ENCODE results near the gene LRCH1. TPM values are rescaled to one million over a fixed set of nuclear protein-coding genes. Genes with fewer than 3 reads are reported as not detected.

Gene LRCH1
- total RNA-seq, 4 donors from 2014 or later: 54.3 to 72.2 (median 57.4) TPM

DNA sequence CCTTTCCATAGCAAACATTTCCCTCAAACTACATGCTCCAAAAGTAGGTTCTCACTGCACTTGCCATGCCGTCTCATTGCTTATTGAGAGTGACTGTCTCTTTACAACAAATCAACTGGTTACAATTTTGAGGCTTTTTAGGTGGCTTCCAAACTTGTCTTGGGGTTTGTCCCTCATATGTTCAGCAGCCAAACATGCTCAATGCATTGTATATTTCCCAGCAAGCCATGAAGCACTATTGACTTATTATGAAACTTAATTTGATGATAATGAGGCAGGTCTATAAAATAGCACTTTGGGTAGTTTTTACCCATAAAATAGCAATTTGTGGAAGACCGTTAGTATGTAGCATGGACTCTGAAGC is 78.2 kb downstream of the LRCH1 start:
- no peaks in the 10 kb centered on the region for H3K36me3 ChIP-seq
- no peaks in the 10 kb centered on the region for H3K27me3 ChIP-seq
- 68 to 78% methylated on average over 2 of the region's 2 CpGs for WGBS, 2 donors (ENCODE audit: low coverage in 1 of 2)
- peaks cover 6 to 80% (median 15%) of the 10 kb centered on the region in 3 donors for H3K4me1 ChIP-seq
- TF ChIP-seq, protein P1, sequence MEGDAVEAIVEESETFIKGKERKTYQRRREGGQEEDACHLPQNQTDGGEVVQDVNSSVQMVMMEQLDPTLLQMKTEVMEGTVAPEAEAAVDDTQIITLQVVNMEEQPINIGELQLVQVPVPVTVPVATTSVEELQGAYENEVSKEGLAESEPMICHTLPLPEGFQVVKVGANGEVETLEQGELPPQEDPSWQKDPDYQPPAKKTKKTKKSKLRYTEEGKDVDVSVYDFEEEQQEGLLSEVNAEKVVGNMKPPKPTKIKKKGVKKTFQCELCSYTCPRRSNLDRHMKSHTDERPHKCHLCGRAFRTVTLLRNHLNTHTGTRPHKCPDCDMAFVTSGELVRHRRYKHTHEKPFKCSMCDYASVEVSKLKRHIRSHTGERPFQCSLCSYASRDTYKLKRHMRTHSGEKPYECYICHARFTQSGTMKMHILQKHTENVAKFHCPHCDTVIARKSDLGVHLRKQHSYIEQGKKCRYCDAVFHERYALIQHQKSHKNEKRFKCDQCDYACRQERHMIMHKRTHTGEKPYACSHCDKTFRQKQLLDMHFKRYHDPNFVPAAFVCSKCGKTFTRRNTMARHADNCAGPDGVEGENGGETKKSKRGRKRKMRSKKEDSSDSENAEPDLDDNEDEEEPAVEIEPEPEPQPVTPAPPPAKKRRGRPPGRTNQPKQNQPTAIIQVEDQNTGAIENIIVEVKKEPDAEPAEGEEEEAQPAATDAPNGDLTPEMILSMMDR (IDR thresholded peaks at IDR 0.05): no peak
- TF ChIP-seq POLR2A (IDR thresholded peaks at IDR 0.05): no peak
- no peak for TF ChIP-seq EP300 (IDR thresholded peaks at IDR 0.05)
- no peak for TF ChIP-seq POLR2AphosphoS5 (IDR thresholded peaks at IDR 0.05)
- peak overlapping the region in 2 of 4 donors; percentile 4 to 50 for H3K27ac ChIP-seq
- ATAC-seq: no peak
- H3K9me3 ChIP-seq: no peaks in the 10 kb centered on the region
- H3K4me3 ChIP-seq: no peak overlapping the region

DNA sequence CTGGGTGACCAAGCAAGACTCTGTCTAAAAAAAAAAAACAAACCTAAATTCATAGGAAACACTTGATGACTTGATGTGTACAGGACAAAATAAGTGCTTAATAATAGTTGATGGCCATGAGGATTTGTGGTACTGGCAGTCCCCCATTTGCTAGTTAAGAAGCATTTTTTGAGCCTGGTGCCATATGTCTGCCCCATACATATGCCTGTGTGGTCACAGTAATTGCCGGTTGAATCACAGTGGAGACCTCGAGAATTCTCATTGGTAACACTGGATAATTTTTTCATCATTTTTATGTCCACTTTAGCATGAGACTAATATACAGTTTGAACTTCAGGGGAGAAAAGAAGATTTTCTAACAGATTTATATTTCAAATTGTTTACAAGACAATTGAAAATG is 79.2 kb downstream of the LRCH1 start:
- H3K27me3 ChIP-seq: no peaks in the 10 kb centered on the region
- H3K9me3 ChIP-seq: no peaks in the 10 kb centered on the region
- TF ChIP-seq POLR2AphosphoS5 (IDR thresholded peaks at IDR 0.05) (no peak), POLR2A (IDR thresholded peaks at IDR 0.05) (no peak), EP300 (IDR thresholded peaks at IDR 0.05) (no peak)
- TF ChIP-seq, protein P1 (IDR thresholded peaks at IDR 0.05): no peak
- H3K4me3 ChIP-seq: no peak overlapping the region
- peaks cover 6 to 87% (median 15%) of the 10 kb centered on the region in 3 donors for H3K4me1 ChIP-seq
- H3K36me3 ChIP-seq: no peaks in the 10 kb centered on the region
- peak overlapping the region in 2 of 4 donors; percentile 2 to 14 for H3K27ac ChIP-seq
- ATAC-seq: no peak
- 80 to 95% methylated on average over 2 of the region's 2 CpGs for WGBS, 2 donors (ENCODE audit: low coverage in 1 of 2)

DNA sequence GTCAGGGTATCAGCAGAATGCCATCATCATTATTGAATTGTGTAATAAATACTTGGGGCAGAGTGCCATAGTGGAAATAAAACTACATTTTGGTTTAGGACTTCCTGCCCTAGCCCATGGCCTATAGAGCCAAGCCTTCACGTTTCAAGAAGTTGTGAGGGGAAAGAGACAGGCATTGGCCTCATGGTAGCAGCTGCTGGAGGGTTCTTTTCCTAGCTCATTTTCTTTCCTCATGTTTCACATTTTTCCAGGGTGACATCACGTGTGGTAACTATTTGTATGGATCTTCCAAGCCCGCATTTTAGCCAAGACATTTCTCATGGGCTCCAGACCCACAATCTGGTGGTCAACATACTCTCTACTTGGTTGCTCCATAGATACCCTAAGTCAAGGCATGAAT is 80.4 kb downstream of the LRCH1 start:
- H3K36me3 ChIP-seq: no peaks in the 10 kb centered on the region
- no peak overlapping the region for H3K4me3 ChIP-seq
- TF ChIP-seq, protein P1 (IDR thresholded peaks at IDR 0.05): no peak
- TF ChIP-seq POLR2A (IDR thresholded peaks at IDR 0.05) (no peak), POLR2AphosphoS5 (IDR thresholded peaks at IDR 0.05) (no peak), EP300 (IDR thresholded peaks at IDR 0.05) (no peak)
- ATAC-seq: peak; percentile 43
- 22 to 33% methylated on average over 2 to 3 of the region's 3 CpGs for WGBS, 2 donors (ENCODE audit: low coverage in 1 of 2)
- no peaks in the 10 kb centered on the region for H3K27me3 ChIP-seq
- peak overlapping the region in 3 of 4 donors; percentile 2 to 32 (median 5) for H3K27ac ChIP-seq
- no peaks in the 10 kb centered on the region for H3K9me3 ChIP-seq
- H3K4me1 ChIP-seq: peaks cover 6 to 90% (median 19%) of the 10 kb centered on the region in 3 donors

DNA sequence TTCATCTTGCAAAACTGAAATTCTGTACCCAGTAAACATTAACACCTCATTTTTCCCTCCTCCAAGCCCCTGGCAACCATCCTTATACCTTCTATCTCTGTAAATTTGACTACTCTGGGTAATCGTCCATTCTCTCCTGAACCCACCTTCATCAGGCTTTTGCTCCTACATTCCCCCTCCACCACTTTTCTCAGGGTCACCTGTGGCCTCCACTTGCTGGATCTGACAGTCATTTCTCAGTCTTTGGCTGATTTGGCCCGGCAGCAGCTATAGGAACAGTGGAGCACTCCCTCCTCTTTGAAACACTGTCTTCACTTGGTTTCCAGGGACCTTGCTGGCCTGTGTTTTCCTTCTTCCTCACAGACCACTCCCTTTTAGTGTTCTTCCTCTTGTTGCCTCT is 83.5 kb downstream of the LRCH1 start:
- no peaks in the 10 kb centered on the region for H3K9me3 ChIP-seq
- no peak for ATAC-seq
- no peaks in the 10 kb centered on the region for H3K36me3 ChIP-seq
- no peaks in the 10 kb centered on the region for H3K27me3 ChIP-seq
- H3K27ac ChIP-seq: no peak overlapping the region
- TF ChIP-seq POLR2A (IDR thresholded peaks at IDR 0.05): no peak
- TF ChIP-seq, protein P1 (IDR thresholded peaks at IDR 0.05): no peak
- no peak for TF ChIP-seq POLR2AphosphoS5 (IDR thresholded peaks at IDR 0.05)
- TF ChIP-seq EP300 (IDR thresholded peaks at IDR 0.05): no peak
- 0 to 70% methylated on average over 1 to 2 of the region's 2 CpGs for WGBS, 2 donors (ENCODE audit: low coverage in 1 of 2)
- no peak overlapping the region for H3K4me3 ChIP-seq
- H3K4me1 ChIP-seq: peaks cover 9 to 91% (median 15%) of the 10 kb centered on the region in 3 donors

DNA sequence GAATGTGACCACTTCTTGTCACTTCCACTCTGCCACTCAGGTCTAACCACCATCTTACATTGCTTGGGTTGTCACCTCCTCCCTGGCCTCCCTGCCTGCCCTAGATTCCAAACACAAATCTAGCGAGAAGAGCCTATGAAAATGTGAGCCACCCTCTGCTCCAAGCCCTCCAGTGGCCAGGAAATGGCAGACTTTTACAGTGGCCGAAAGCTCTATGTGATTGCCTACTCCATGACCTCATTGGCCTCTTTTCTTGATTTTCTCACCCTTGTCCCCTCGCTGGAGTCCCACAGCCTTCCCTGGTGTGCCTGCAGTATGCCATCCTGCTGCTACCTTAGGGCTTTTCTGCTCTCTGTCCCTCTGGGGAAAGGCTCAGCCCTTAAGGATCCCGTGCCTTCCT is 84.2 kb downstream of the LRCH1 start:
- no peaks in the 10 kb centered on the region for H3K36me3 ChIP-seq
- no peaks in the 10 kb centered on the region for H3K9me3 ChIP-seq
- H3K4me1 ChIP-seq: peaks cover 14 to 92% (median 20%) of the 10 kb centered on the region in 3 donors
- H3K4me3 ChIP-seq: no peak overlapping the region
- no peaks in the 10 kb centered on the region for H3K27me3 ChIP-seq
- peak overlapping the region; percentile 26 to 75 (median 54) for H3K27ac ChIP-seq
- TF ChIP-seq POLR2A (IDR thresholded peaks at IDR 0.05) (no peak), EP300 (IDR thresholded peaks at IDR 0.05) (no peak), POLR2AphosphoS5 (IDR thresholded peaks at IDR 0.05) (no peak)
- TF ChIP-seq, protein P1 (IDR thresholded peaks at IDR 0.05): no peak
- WGBS, 2 donors (ENCODE audit: low coverage in 1 of 2): 76 to 85% methylated on average over 3 to 4 of the region's 4 CpGs
- no peak for ATAC-seq
